NCI-H146 treated with DMSO at 0.1 percent for 48 hours (cell line): ENCODE measurements around the gene PACS2.

Experiments used
- DNase-seq: peaks from one replicate; lab custom pipeline; 2025; ENCODE audit not compliant: unreplicated experiment; lab: John Stamatoyannopoulos, UW

PACS2 gene

DNA sequence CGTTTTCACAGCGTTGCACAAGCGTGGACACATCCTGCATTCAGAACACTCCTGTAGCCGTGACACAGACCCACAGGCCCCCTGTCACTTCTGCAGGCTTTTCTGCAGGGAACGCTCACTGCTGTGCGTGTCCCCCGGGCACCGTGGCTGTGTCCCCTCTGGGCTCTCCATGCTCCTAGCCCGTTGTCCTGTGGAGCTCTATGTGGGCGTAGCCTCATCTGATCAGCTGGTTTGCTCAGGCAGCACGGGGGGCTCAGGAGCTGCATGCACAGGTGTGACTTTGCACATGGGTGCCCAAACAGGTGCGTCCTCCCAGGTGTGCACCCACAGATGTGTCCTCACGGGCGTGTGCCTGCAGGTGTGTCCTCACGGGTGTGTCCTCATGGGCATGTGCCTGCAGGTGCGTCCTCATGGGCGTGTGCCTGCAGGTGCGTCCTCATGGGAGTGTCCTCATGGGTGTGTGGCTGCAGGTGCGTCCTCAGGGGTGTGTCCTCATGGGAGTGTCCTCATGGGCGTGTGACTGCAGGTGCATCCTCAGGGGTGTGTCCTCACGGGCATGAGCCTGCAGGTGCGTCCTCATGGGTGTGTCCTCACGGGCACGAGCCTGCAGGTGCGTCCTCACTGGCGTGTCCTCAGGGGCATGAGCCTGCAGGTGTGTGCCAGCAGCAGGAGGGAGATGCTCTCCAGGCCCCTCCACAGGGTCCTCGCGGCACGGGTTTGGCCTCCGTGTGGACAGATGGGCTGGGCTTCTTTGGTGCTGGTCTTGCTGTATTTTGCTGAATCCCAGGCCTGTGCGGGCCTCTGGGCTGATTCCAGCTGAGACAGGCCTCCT is 122.6 kb downstream of the PACS2 start:
- DNase-seq: peak; percentile 58

DNA sequence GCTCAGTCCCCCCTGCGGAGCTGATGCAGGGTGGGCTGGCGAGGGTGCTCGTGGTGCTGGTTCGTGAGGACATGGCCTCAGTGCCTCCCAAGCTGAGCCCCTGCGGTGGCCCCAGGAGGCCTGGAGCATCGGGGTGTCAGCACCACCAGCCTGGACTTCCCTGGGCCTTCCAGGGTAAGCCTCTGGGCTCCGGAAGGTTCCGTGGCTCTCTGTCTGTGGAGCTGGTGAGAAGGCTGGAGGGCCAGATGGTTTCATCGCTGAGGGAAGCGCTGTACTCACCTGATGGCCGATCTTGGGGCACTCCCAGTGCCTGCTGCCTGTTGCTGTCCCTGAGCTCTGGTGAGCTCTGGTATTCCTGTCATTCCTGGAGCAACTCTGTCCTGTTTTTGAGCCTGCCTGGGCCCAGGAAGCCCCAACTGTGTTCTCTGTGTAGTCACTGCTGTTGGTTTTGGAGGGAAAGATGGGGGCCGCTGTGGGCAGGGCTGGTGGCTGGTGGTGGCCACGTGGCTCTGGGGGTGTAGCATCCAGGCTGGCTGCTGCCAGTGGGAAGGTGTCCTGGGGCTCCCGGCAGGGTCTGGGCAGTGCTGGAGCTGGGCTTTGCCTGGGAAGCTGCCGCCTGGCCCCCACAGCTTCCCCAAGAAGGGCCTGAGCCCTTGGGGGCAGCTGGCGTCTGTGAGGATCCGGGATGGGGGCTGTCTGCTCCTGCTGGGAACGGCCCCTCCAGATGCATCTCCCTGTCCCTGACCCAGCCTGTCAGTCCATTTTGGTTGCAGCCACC is 123.4 kb downstream of the PACS2 start:
- DNase-seq: no peak

GRCh38 chr14:105439179-105439578 is 124.6 kb downstream of the PACS2 start:
- no peak for DNase-seq

DNA sequence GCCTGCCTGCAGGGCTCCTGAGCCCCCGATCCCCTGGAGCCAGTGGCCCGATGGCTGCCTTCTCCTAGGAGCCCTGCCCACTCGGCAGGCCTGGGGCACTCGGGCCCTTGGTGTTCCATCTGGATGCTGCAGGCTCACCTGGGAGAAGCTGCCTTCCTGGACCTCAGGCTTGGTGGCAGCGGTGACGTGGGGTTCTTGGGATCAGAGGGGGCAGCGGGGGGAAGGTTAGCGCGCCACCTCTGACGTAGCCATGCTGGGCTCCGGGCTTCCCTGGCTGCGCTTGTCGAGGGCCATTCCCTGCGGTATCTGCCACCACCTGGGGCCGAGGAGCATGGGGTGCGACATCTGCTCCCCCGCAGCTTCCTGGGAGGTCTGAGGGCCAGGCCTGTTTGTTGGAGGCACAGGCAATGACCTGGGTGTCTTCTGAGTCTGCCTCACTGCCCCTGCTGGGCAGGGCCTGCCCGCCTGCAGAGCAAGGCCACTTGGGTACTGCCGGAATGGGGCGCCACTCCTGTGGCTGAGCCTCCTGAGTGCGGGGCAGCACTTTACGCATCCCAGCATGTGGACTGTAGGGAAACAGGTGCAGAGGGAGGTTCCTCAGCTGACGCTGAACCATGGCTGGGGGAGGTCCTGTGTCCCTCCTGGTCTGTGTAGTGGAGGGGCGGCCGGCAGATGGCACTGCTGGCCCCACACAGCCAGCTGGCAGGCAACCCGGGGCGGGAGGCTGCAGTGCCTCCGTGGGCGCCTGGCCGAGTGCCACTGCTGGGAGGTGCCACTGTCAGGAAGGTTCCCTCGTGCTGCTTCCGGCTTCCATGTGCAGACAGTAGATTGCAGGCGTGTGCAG is 125.4 kb downstream of the PACS2 start:
- DNase-seq: no peak

DNA sequence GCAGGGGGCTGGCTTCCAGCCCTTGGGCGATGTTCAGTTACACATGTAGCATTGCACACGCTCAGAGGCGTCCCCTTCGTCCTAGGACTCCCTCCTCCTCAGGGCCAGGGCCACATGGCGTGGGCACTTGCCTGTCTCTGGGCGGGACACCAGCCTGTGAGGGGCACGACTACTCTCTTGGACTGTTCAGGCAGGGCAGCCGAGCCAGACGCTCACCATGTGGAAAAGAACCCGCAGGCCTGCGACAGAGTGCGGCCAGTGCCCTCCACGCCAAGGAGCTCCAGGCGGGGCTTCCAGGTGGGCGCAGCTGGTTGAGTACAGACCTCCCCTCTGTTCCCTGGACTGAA is 126.0 kb downstream of the PACS2 start:
- DNase-seq: no peak

GRCh38 chr14:105440992-105441391 is 126.4 kb downstream of the PACS2 start:
- DNase-seq: no peak

DNA sequence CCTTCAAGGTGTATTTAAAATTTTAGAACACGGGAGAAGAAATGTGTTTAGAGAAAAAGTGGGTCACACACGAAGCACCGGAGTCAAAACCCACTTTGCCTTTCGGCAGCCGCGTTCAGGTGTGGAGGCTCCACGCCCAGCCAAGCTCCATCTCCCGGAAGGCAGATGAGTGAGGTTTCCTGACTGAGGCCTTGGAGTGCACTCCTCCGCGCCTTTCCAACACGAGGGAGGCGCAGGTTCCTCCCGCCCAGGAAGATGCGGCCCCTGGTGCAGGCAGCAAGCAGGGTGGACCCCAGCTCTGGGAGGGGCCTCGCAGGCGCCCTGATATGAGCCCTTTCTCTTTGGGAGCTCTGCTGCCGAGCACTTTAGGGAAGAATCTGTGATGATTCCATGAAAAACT is 127.6 kb downstream of the PACS2 start:
- no peak for DNase-seq

DNA sequence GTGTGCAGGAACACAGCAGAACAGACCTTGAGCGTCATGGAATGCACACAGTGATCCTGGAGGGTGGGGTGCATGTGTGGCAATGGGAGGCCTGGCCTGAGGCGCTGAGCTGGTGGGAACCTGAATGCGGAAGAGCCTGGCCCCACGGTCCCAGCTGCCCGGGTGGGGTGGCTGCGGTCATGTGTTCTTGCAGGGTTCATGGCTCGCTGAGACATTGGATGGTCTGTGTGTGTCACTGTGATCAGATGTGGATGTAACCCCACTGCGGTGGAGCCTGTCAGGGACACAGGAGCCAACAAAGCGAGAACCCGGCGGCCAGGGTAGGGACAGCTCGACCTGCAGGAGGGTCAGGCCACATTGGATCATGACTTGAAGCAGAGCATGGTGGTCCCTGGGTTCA is 128.3 kb downstream of the PACS2 start:
- DNase-seq: no peak

GRCh38 chr14:105444859-105445258 is 130.3 kb downstream of the PACS2 start:
- DNase-seq: no peak

DNA sequence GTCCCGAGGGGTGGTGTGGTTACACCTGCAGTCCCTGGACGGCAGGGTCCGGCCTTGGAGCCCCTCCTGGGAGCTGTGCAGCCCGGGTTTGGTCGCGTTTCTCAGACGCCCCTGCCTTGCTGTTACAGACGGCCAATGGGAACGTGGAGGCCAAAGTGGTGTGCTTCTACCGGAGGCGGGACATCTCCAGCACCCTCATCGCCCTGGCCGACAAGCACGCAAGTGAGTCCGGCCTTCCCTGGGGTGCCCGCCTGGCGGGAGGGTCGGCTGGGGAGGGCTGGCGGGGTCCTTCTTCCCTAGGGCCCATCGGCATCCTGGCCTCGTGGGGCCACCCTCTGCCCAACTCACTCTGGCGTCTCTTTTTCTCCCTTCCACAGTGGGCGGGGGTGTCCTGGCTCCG is 130.7 kb downstream of the PACS2 start:
- DNase-seq: no peak

DNA sequence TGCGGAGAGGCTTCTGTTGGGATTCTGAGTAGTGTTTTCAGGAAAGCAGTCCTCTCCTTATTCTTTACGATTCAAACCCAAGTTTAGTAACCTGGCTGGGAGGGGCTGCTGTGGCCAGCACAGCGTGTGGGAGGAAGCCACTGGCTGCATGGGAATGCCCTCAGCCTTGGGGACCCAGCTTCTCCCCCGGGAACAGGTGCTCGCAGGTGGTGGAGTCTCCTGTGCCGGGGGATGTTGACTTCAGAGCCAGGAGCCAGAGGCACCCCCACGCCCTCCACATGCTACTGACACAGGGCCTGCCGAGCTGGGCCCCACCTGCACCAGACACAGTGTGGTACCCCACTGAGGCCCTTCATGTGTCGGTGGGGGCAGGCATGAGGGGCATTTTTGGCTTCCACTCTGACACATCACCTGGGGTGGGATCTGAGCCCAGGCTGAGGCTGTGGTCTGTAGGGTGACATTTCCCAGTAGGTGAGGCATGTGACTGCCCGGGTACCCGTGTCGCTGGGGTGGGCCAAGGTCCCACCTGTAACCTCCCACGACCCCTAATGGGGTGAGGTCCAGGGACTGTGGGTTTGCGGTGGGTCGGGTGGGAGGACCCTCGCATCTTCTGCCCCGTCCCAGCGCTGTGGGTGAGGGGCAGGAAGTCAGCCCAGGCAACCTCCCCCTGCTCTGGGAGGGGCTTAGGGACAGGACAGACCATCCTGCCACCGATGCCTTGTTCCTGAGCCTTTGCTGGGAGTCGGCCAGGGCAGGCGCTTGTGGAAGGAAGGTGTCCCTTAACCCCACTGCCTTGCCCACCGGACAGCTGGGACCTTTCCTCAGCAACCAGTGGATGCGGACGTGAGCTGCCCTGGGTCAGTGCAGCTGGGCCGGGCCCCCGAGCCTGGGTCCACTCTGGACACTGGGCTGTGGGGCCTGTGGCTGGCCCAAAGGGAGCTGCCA is 131.6 kb downstream of the PACS2 start:
- DNase-seq: no peak

DNA sequence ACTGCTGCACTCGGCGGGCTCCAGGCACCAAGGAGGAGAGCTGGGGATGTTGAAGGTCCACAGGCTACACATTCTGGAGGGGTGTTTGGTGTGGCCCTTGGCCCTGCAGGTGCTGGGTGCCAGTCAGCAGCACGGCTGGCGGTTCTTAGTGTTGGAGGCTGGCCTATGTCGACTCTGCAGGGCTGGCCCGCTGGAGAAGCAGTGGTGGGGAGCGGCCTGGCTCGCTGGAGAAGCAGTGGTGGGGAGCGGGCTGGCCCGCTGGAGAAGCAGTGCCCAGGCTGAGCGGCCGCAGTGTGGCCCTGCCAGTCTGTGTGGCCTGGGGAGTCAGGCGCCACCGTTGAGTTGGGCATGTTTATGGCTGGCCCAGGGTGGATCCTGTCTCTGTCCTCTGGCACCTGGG is 132.4 kb downstream of the PACS2 start:
- no peak for DNase-seq
